Mucosa of rectum (tissue), 2 donors: ENCODE results near the gene PTPN22.

Experiments used
- H3K27ac ChIP-seq, 2 donors: one replicate each; pipeline ENCODE4 v1.7.0; 2013; ENCODE audit warnings: inconsistent platforms in 2 of 2, low read depth in 2 of 2, low read length in 2 of 2
- H3K27me3 ChIP-seq, 2 donors: one replicate each; pipeline ENCODE4 v1.7.0; 2013; ENCODE audit warnings: low read length in 2 of 2; ENCODE audit not compliant: control insufficient read depth in 2 of 2, insufficient read depth in 2 of 2
- H3K36me3 ChIP-seq, 2 donors: one replicate each; pipeline ENCODE4 v1.7.0; 2013; ENCODE audit warnings: low read length in 2 of 2; ENCODE audit not compliant: control insufficient read depth in 2 of 2, insufficient read depth in 2 of 2
- H3K4me1 ChIP-seq, 2 donors: one replicate each; pipeline ENCODE4 v1.7.0; 2013; ENCODE audit warnings: low read length in 2 of 2, mild to moderate bottlenecking in 1 of 2; ENCODE audit not compliant: control insufficient read depth in 2 of 2, insufficient read depth in 2 of 2
- H3K4me3 ChIP-seq, 2 donors: one replicate each; pipeline ENCODE4 v1.7.0; 2013; ENCODE audit warnings: low read length in 2 of 2
- H3K9ac ChIP-seq, 2 donors: one replicate each; pipeline ENCODE4 v1.7.0; 2013; ENCODE audit warnings: low read length in 2 of 2, low read depth in 1 of 2, mild to moderate bottlenecking in 1 of 2
- H3K9me3 ChIP-seq, 2 donors: one replicate each; pipeline ENCODE4 v1.7.0; 2013; ENCODE audit warnings: low read length in 2 of 2; ENCODE audit not compliant: control insufficient read depth in 2 of 2
- donor health status: healthy.
- donor health status: Normal muscosa, but diverticular disease.

Gene PTPN22

GRCh38 chr1:113786069-113786468 lies 85.4 kb downstream of the PTPN22 start:
- Histone ChIP-seq H3K9ac (no peak overlapping the region), H3K4me1 (peaks cover 15 to 19% of the 10 kb centered on the region in 2 donors), H3K27me3 (no peaks in the 10 kb centered on the region)

GRCh38 chr1:113784104-113784779 lies 87.3 kb downstream of the PTPN22 start:
- Histone ChIP-seq H3K4me3 (no peak overlapping the region), H3K9me3 (no peaks in the 10 kb centered on the region), H3K4me1 (peaks cover 15 to 27% of the 10 kb centered on the region in 2 donors), H3K27ac (peak overlapping the region; percentile 40 to 76), H3K36me3 (peaks cover 0 to 4% of the 10 kb centered on the region in 2 donors), H3K9ac (no peak overlapping the region), H3K27me3 (no peaks in the 10 kb centered on the region)

More at GRCh38 chr1:113786069-113786468, 85.4 kb downstream of the PTPN22 start:
- peaks cover 0 to 6% of the 10 kb centered on the region in 2 donors for H3K36me3 ChIP-seq
- H3K9me3 ChIP-seq, result no peaks in the 10 kb centered on the region
- H3K27ac ChIP-seq, result no peak overlapping the region
- no peak overlapping the region for H3K4me3 ChIP-seq

GRCh38 chr1:113783254-113784103 lies 88.0 kb downstream of the PTPN22 start:
- Histone ChIP-seq H3K9me3 (no peaks in the 10 kb centered on the region), H3K4me3 (no peak overlapping the region), H3K4me1 (peaks cover 15 to 27% of the 10 kb centered on the region in 2 donors), H3K27me3 (no peaks in the 10 kb centered on the region), H3K27ac (peak overlapping the region; percentile 43 to 76), H3K9ac (no peak overlapping the region), H3K36me3 (no peaks in the 10 kb centered on the region)

- peaks cover 15 to 27% of the 10 kb centered on the region in 2 donors for H3K4me1 ChIP-seq
- H3K27me3 ChIP-seq, result no peaks in the 10 kb centered on the region
- no peak overlapping the region for H3K27ac ChIP-seq
- no peaks in the 10 kb centered on the region for H3K36me3 ChIP-seq
- H3K9ac ChIP-seq, result no peak overlapping the region
- no peak overlapping the region for H3K4me3 ChIP-seq
- H3K9me3 ChIP-seq, result no peaks in the 10 kb centered on the region
Observed at GRCh38 chr1:113782406-113782805, 89.1 kb downstream of the PTPN22 start.

- peaks cover 10 to 15% of the 10 kb centered on the region in 2 donors for H3K36me3 ChIP-seq
- no peaks in the 10 kb centered on the region for H3K27me3 ChIP-seq
- peaks cover 15 to 25% of the 10 kb centered on the region in 2 donors for H3K4me1 ChIP-seq
- no peaks in the 10 kb centered on the region for H3K9me3 ChIP-seq
- H3K27ac ChIP-seq, result no peak overlapping the region
- no peak overlapping the region for H3K4me3 ChIP-seq
- no peak overlapping the region for H3K9ac ChIP-seq
Observed at GRCh38 chr1:113780374-113781146, 91.0 kb downstream of the PTPN22 start.

- H3K9ac ChIP-seq, result no peak overlapping the region
- H3K9me3 ChIP-seq, result no peaks in the 10 kb centered on the region
- H3K27ac ChIP-seq, result no peak overlapping the region
- peaks cover 15 to 24% of the 10 kb centered on the region in 2 donors for H3K4me1 ChIP-seq
- no peak overlapping the region for H3K4me3 ChIP-seq
- H3K36me3 ChIP-seq, result peaks cover 10 to 15% of the 10 kb centered on the region in 2 donors
- no peaks in the 10 kb centered on the region for H3K27me3 ChIP-seq
Observed at GRCh38 chr1:113779542-113779941, 92.0 kb downstream of the PTPN22 start.

- Histone ChIP-seq H3K9ac (no peak overlapping the region), H3K4me3 (no peak overlapping the region), H3K9me3 (no peaks in the 10 kb centered on the region), H3K4me1 (peaks cover 0 to 8% of the 10 kb centered on the region in 2 donors), H3K36me3 (peaks cover 10 to 15% of the 10 kb centered on the region in 2 donors), H3K27ac (no peak overlapping the region), H3K27me3 (no peaks in the 10 kb centered on the region)
Observed at GRCh38 chr1:113777561-113777960, 94.0 kb downstream of the PTPN22 start.

GRCh38 chr1:113770031-113770430 lies 101.5 kb downstream of the PTPN22 start:
- Histone ChIP-seq H3K36me3 (peaks cover 21 to 26% of the 10 kb centered on the region in 2 donors), H3K9ac (no peak overlapping the region), H3K9me3 (no peaks in the 10 kb centered on the region), H3K4me3 (no peak overlapping the region), H3K27ac (no peak overlapping the region), H3K4me1 (no peaks in the 10 kb centered on the region), H3K27me3 (no peaks in the 10 kb centered on the region)

- Histone ChIP-seq H3K27ac (no peak overlapping the region), H3K4me3 (no peak overlapping the region), H3K27me3 (no peaks in the 10 kb centered on the region), H3K4me1 (no peaks in the 10 kb centered on the region), H3K9ac (no peak overlapping the region), H3K9me3 (no peaks in the 10 kb centered on the region), H3K36me3 (peaks cover 23 to 30% of the 10 kb centered on the region in 2 donors)
Observed at GRCh38 chr1:113769601-113769970, 101.9 kb downstream of the PTPN22 start.
